HFF-Myc (cell line): ENCODE measurements around the gene CDK7.

Experiments used
- DNase-seq: peaks from one replicate; pipeline ENCODE4 v3.0.0-alpha.2; 2011; ENCODE audit warnings: low read depth; ENCODE audit errors: extremely low read depth
- H3K4me3 ChIP-seq: replicated peaks from 2 replicates; pipeline ENCODE4 v1.5.1; 2011; ENCODE audit warnings: low read depth, mild to moderate bottlenecking, control low read depth, low read length
- TF ChIP-seq, protein P1 (sequence below): IDR thresholded peaks from 2 replicates; pipeline ENCODE4 v1.5.1; 2012; ENCODE audit warnings: mild to moderate bottlenecking, low read depth, low read length, control low read depth; ENCODE audit errors: missing control alignments

The CDK7 gene

DNA sequence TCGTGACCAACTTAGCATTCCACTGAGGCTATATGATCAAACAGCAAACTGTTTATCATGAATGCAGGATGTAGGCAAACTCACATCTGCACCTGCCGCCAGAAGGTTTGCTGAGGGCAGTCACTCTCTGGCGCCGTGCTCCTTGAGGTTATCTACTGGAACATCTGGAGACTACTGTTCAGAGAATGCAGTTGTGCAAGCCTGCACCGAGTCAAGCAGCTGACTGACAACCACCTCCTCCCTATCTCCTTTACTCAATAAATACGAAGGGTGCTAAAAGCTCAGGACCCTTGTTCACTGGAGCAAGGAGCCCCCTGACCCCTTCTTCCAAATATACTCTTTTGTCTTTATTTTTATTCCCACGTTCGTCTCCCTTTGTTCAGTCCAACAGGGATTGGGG lies 70.8 kb downstream of the CDK7 start:
- no peak overlapping the region for H3K4me3 ChIP-seq
- TF ChIP-seq, protein P1, sequence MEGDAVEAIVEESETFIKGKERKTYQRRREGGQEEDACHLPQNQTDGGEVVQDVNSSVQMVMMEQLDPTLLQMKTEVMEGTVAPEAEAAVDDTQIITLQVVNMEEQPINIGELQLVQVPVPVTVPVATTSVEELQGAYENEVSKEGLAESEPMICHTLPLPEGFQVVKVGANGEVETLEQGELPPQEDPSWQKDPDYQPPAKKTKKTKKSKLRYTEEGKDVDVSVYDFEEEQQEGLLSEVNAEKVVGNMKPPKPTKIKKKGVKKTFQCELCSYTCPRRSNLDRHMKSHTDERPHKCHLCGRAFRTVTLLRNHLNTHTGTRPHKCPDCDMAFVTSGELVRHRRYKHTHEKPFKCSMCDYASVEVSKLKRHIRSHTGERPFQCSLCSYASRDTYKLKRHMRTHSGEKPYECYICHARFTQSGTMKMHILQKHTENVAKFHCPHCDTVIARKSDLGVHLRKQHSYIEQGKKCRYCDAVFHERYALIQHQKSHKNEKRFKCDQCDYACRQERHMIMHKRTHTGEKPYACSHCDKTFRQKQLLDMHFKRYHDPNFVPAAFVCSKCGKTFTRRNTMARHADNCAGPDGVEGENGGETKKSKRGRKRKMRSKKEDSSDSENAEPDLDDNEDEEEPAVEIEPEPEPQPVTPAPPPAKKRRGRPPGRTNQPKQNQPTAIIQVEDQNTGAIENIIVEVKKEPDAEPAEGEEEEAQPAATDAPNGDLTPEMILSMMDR: no peak
- DNase-seq: no peak

GRCh38 chr5:69308046-69308553 lies 73.4 kb downstream of the CDK7 start:
- TF ChIP-seq, protein P1: no peak
- no peak overlapping the region for H3K4me3 ChIP-seq
- no peak for DNase-seq

- DNase-seq: no peak
- TF ChIP-seq, protein P1: no peak
- H3K4me3 ChIP-seq: no peak overlapping the region
Observed at GRCh38 chr5:69309380-69309779, 74.7 kb downstream of the CDK7 start.

DNA sequence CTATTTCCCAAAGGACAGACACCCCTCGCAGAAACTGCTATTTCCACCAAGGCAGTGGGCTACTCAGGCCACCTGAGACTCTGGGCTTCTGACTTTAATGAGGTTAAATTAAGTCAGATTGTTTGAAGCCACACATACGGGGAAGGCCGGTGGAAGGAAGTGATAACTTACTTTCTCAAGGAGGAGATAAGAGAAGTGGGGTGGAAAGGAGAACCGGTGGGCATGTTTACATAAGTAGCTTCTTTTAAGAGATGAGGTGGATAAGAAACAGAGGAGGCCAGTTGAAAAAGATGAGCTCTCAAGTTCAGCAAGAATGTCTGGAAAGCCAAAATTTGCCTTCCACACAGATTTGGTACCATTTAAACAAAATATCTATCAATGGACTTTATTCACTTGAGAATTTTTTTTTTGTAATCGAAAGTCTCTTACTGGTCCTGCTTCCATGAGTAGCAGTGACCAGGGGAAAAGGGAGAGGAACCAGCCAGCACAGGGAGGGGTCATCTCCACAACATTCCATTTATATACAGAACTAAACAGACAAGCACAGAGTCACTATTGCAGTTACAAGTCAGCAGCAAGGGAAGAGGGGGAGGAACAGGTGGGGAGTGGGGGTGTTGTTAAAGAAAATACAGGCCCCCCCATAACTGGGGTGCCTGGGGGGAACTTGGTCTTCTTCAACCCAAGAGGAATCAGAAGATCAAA lies 77.9 kb downstream of the CDK7 start:
- no peak overlapping the region for H3K4me3 ChIP-seq
- TF ChIP-seq, protein P1: no peak
- no peak for DNase-seq

DNA sequence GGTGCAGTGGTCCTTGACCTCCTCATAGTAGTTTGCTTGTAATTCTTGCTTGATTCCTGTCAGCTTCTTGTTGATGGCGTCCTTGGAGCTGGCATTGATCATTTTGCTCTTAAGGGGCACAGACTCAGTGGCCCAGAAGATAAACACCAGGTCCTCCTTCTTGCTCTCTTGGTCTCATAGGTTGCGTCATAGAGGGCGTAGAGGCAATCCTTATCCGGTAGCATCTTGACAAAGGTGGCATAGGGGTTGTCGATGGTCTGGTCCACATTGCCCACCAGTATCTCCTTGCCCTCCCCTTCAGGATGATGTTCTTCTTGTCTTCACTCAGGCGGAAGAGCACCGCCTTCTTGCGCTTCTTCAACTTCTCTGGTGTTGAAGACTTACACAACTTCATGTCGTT lies 78.7 kb downstream of the CDK7 start:
- no peak overlapping the region for H3K4me3 ChIP-seq
- TF ChIP-seq, protein P1: no peak
- no peak for DNase-seq

DNA sequence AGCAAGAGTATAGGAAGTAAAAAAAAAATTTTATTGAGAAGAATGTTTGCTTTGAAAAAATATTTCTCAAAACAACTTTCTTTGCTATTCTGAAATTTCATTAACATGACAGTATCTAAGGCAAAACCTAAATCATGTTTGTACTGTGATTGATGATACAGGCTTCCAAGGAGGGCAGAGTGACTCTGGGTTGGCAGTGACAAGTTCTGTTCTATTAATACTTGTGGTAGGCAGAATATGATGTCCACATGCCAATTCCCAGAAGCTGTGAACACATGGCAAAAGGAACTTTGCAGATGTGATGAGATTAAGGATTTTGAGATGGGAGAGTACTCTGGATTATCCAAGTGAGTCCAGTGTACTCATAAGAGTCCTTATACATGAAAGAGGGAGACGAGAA lies 81.3 kb downstream of the CDK7 start:
- H3K4me3 ChIP-seq: no peak overlapping the region
- DNase-seq: no peak
- TF ChIP-seq, protein P1: no peak

DNA sequence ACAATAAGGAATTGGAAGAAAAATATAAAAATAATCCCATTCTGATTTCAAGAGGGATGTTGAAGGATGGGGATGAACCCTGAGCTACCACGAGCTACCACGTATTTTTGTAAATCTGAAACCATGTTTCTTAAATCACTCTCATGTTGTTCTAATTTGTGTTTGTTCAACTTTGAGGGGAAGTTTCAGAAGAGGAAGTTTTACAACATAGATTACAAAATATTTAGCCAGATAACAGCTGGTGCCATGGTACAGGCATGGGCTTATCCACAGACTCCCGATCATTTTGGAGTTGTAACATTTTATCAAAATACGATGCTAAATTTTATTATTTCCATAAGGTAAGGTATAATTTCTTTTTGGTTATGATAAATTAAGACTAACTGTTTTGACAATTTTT lies 82.7 kb downstream of the CDK7 start:
- DNase-seq: no peak
- no peak overlapping the region for H3K4me3 ChIP-seq
- TF ChIP-seq, protein P1: no peak
